Measurements from ENCODE around the gene CHRM4.
"Not testable (repeated sequence)": the region's sequence is repeated elsewhere in the genome, so short reads cannot be mapped to it uniquely, and the experiment has no call there.

Gene CHRM4

DNA sequence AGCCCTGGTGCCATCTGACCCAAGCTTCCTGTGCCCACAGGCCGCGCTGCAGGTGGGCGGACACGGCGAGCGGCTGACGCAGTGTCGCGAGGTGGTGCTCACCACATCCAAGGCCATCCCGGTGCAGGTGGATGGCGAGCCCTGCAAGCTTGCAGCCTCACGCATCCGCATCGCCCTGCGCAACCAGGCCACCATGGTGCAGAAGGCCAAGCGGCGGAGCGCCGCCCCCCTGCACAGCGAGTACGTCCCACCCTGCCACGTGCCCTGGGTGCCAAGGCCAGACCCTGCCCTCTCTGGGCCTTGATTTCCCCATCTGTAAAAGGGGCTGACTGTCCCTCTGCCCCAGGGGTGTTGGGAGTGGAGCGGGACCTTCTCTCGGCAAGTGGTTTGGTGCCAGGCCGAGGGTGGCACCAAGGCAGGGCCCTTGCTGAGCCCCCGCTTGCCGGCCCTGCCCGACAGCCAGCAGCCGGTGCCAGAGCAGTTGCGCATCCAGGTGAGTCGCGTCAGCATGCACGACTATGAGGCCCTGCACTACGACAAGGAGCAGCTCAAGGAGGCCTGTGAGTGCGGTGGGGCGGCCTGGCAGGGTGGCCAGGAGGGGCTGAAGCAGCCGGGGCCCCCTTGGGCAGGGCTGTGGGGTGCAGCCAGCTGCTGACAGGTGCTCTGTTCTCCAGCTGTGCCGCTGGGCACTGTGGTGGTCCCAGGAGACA, 16.0 kb downstream of the CHRM4 start:
- H3K9me3 ChIP-seq (ENCODE audit: control insufficient read depth, insufficient read depth, low read length): no peaks in the 10 kb centered on the region
- H3K36me3 ChIP-seq (ENCODE audit: control insufficient read depth, insufficient read depth, low read length): peaks cover 34% of the 10 kb centered on the region
- no peak overlapping the region for H3K4me3 ChIP-seq (ENCODE audit: low read length)
- H3K27ac ChIP-seq (ENCODE audit: low read length): no peak overlapping the region
- no peaks in the 10 kb centered on the region for H3K27me3 ChIP-seq (ENCODE audit: control insufficient read depth, insufficient read depth, low read length)
- WGBS (ENCODE audit: insufficient coverage, insufficient read length): no CpG with 5 or more reads among the region's 38 CpGs
- DNase-seq (ENCODE audit: low read depth, low spot score): no peak
- H3K4me1 ChIP-seq (ENCODE audit: control insufficient read depth, insufficient read depth, low read length): peaks cover 4% of the 10 kb centered on the region; the same call in 1 of the 2 replicates

DNA sequence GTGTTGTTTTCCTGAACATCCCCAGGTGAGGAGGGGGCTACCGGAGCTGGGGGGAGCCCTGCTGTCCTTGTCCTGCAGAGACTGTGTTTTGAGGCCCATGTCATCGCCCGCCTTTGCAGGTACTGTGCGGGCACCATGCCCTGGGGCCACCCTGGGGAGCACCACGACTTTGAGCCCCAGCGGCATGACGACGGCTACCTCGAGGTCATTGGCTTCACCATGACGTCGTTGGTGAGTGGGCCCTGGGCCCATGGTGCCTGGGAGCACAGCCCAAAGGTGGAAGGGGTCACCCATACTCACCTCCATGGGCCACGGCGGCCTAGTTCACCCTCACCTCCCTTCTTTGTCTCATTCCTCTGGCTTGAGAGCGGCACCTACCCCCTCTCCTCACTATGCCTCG, 16.8 kb downstream of the CHRM4 start:
- H3K4me3 ChIP-seq (ENCODE audit: low read length): no peak overlapping the region
- WGBS (ENCODE audit: insufficient coverage, insufficient read length): no CpG with 5 or more reads among the region's 15 CpGs
- H3K9me3 ChIP-seq (ENCODE audit: control insufficient read depth, insufficient read depth, low read length): no peaks in the 10 kb centered on the region
- no peak overlapping the region for H3K27ac ChIP-seq (ENCODE audit: low read length)
- H3K4me1 ChIP-seq (ENCODE audit: control insufficient read depth, insufficient read depth, low read length): peaks cover 6% of the 10 kb centered on the region; the same call in 1 of the 2 replicates
- peaks cover 40% of the 10 kb centered on the region for H3K36me3 ChIP-seq (ENCODE audit: control insufficient read depth, insufficient read depth, low read length)
- DNase-seq (ENCODE audit: low read depth, low spot score): no peak
- H3K27me3 ChIP-seq (ENCODE audit: control insufficient read depth, insufficient read depth, low read length): no peaks in the 10 kb centered on the region

DNA sequence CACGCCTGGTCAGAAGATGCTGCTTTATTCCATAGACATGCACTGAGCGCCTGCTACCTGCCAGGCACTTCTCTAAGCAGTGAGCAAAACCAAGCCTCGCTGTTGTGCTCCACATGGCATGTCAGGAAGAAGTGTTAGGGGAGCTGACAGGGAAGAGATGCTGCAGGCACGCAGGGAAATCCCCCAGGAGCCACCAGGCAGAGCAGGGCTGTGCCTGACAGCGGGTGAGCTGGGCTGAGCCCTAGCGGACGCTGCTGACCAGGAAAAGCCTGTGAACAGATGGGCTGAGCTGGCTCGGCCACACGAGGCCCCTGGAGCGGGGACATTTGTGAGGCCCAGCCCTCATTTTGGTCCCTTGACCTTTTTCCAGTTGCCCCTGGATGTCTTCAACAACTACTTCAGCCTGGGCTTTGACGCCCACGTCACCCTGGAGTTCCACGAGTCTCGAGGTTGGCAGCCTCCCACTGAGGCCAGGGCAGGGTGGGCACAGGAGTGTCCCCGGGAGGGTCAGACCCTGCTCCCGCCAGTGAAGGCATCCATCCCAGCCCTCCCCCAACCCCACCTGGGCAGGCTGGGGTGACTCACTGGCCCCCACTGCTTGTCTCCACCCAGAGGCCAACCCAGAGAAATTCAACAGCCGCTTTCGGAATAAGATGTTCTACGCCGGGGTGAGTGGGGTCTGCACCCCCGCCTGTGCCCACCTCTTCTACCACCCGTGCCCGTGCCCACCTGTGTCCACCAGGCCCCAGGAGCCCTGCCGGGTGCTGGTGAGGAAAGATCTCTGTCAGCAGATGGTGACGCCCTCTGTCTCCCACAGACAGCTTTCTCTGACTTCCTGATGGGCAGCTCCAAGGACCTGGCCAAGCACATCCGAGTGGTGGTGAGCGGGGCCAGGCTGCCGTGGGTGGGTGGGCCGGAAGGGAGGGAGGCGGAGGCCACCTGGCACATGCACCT, 17.5 kb downstream of the CHRM4 start:
- H3K4me1 ChIP-seq (ENCODE audit: control insufficient read depth, insufficient read depth, low read length): peaks cover 8% of the 10 kb centered on the region; the same call in 1 of the 2 replicates
- DNase-seq (ENCODE audit: low read depth, low spot score): no peak
- H3K36me3 ChIP-seq (ENCODE audit: control insufficient read depth, insufficient read depth, low read length): peaks cover 43% of the 10 kb centered on the region
- no peaks in the 10 kb centered on the region for H3K27me3 ChIP-seq (ENCODE audit: control insufficient read depth, insufficient read depth, low read length)
- no CpG with 5 or more reads among the region's 30 CpGs for WGBS (ENCODE audit: insufficient coverage, insufficient read length)
- H3K27ac ChIP-seq (ENCODE audit: low read length): no peak overlapping the region
- no peak overlapping the region for H3K4me3 ChIP-seq (ENCODE audit: low read length)
- no peaks in the 10 kb centered on the region for H3K9me3 ChIP-seq (ENCODE audit: control insufficient read depth, insufficient read depth, low read length)

DNA sequence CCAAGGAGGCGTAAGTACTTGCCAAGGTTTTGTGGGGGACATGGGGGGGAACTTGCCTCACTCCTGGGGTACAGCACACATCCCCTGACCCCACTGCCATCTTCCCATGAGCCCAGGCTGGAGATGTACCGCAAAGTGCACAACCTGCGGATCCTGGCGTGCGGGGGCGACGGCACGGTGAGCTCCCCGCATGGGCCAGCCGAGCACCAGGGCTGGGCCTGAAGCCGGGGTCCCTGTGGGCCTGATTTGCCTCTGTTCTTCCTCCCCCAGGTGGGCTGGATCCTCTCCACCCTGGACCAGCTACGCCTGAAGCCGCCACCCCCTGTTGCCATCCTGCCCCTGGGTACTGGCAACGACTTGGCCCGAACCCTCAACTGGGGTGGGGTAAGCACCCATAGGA, 19.1 kb downstream of the CHRM4 start:
- not testable (repeated sequence) for H3K27ac ChIP-seq (ENCODE audit: low read length); H3K4me3 ChIP-seq (ENCODE audit: low read length); H3K9me3 ChIP-seq (ENCODE audit: control insufficient read depth, insufficient read depth, low read length); H3K27me3 ChIP-seq (ENCODE audit: control insufficient read depth, insufficient read depth, low read length); DNase-seq (ENCODE audit: low read depth, low spot score); H3K4me1 ChIP-seq (ENCODE audit: control insufficient read depth, insufficient read depth, low read length)
- WGBS (ENCODE audit: insufficient coverage, insufficient read length): no CpG with 5 or more reads among the region's 15 CpGs
- peaks cover 49% of the 10 kb centered on the region for H3K36me3 ChIP-seq (ENCODE audit: control insufficient read depth, insufficient read depth, low read length)

DNA sequence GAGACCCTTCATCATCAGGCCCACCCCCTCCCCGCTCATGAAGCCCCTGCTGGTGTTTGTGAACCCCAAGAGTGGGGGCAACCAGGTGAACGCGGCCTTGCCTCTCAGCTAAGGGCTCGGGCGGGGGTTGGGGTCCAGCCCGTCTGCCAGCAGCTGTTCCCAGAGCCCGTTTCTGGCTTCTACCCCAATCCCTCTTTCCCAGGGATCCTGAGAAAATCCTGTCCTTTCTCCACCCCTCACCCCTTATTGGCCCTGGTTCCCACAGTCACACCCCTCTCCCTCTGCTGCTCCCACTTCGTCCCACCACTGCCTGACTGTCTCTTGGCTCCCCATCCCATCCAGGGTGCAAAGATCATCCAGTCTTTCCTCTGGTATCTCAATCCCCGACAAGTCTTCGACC, 19.5 kb downstream of the CHRM4 start:
- no peaks in the 10 kb centered on the region for H3K9me3 ChIP-seq (ENCODE audit: control insufficient read depth, insufficient read depth, low read length)
- no CpG with 5 or more reads among the region's 10 CpGs for WGBS (ENCODE audit: insufficient coverage, insufficient read length)
- H3K36me3 ChIP-seq (ENCODE audit: control insufficient read depth, insufficient read depth, low read length): peaks cover 46% of the 10 kb centered on the region

DNA sequence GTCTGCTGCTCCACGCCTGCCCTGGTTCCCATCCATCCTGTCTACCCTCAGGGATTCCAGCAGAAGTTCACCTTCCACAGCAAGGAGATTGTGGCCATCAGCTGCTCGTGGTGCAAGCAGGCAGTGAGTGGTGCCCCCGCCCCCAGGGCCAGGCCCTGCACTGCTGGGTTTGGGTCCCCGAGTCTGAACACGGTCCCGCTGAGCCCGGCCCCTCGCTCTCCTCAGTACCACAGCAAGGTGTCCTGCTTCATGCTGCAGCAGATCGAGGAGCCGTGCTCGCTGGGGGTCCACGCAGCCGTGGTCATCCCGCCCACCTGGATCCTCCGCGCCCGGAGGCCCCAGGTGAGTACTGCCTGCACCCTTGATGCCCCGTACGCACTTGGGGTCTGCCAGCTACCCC, 20.3 kb downstream of the CHRM4 start:
- H3K4me3 ChIP-seq (ENCODE audit: low read length); H3K27ac ChIP-seq (ENCODE audit: low read length); H3K9me3 ChIP-seq (ENCODE audit: control insufficient read depth, insufficient read depth, low read length); DNase-seq (ENCODE audit: low read depth, low spot score); H3K4me1 ChIP-seq (ENCODE audit: control insufficient read depth, insufficient read depth, low read length); H3K27me3 ChIP-seq (ENCODE audit: control insufficient read depth, insufficient read depth, low read length): not testable (repeated sequence)
- H3K36me3 ChIP-seq (ENCODE audit: control insufficient read depth, insufficient read depth, low read length): peaks cover 41% of the 10 kb centered on the region
- no CpG with 5 or more reads among the region's 19 CpGs for WGBS (ENCODE audit: insufficient coverage, insufficient read length)

More for the DNA sequence above, 19.5 kb downstream of the CHRM4 start:
- H3K27ac ChIP-seq (ENCODE audit: low read length): no peak overlapping the region
- DNase-seq (ENCODE audit: low read depth, low spot score): no peak
- peaks cover 4% of the 10 kb centered on the region; the same call in 1 of the 2 replicates for H3K4me1 ChIP-seq (ENCODE audit: control insufficient read depth, insufficient read depth, low read length)
- H3K27me3 ChIP-seq (ENCODE audit: control insufficient read depth, insufficient read depth, low read length): no peaks in the 10 kb centered on the region
- no peak overlapping the region for H3K4me3 ChIP-seq (ENCODE audit: low read length)

DNA sequence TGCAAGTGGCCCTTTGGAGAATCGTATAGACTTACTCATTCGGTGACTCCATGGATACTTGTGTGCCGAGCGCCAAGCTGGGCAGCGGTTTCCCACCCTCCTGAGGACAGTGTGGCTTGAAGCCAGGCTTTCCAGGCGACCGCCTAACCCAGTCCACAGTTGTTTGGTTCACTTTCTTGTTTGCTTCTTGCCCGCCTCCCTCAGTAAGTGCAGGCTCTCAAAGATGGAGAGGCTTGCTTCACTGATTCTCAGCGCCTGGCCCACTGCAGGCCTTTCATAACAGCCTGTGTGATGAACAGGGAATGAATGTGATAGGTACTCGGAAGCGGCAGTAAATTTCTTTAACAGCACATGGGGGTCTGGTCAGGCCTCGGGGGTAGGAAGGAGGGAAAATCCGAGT, 21.3 kb downstream of the CHRM4 start:
- H3K27me3 ChIP-seq (ENCODE audit: control insufficient read depth, insufficient read depth, low read length): no peaks in the 10 kb centered on the region
- H3K4me1 ChIP-seq (ENCODE audit: control insufficient read depth, insufficient read depth, low read length): peaks cover 4% of the 10 kb centered on the region; the same call in 1 of the 2 replicates
- no peak overlapping the region for H3K4me3 ChIP-seq (ENCODE audit: low read length)
- WGBS (ENCODE audit: insufficient coverage, insufficient read length): no CpG with 5 or more reads among the region's 13 CpGs
- no peak overlapping the region for H3K27ac ChIP-seq (ENCODE audit: low read length)
- DNase-seq (ENCODE audit: low read depth, low spot score): no peak
- no peaks in the 10 kb centered on the region for H3K9me3 ChIP-seq (ENCODE audit: control insufficient read depth, insufficient read depth, low read length)
- H3K36me3 ChIP-seq (ENCODE audit: control insufficient read depth, insufficient read depth, low read length): peaks cover 33% of the 10 kb centered on the region

DNA sequence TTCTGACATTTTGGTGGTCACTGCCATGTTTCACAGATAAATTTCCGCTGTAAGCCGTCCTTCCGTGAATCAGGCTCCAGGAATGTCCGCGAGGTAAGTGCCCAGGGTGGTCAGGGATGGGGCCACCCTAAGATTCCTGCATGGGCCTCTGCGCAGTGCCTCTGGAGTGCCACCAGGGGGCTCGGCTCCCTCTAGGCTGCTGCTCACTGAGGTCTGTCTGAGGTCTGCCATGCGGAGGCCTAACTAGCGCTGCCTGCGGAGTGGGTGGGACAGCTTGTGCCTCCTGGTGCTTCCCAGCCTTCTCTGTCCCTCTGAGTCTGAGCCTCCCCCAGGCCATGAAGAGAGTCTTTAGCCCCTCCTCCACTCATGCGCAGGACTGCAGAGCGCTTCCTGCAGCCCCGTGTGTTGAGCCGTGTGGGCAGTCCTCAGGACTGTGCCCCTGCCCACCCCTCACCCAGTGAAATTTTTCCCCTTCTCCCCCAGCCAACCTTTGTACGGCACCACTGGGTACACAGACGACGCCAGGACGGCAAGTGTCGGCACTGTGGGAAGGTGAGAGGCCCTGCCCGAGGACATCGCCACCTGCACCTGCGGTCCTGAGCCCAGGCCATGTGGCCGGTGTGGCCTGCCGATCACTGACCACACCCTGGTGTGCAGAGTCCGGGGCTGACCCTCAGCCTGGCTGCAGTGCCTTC, 22.0 kb downstream of the CHRM4 start:
- Histone ChIP-seq H3K27me3 (ENCODE audit: control insufficient read depth, insufficient read depth, low read length) (no peaks in the 10 kb centered on the region), H3K36me3 (ENCODE audit: control insufficient read depth, insufficient read depth, low read length) (peaks cover 27% of the 10 kb centered on the region), H3K4me1 (ENCODE audit: control insufficient read depth, insufficient read depth, low read length) (peaks cover 4% of the 10 kb centered on the region; the same call in 1 of the 2 replicates), H3K4me3 (ENCODE audit: low read length) (no peak overlapping the region), H3K27ac (ENCODE audit: low read length) (no peak overlapping the region), H3K9me3 (ENCODE audit: control insufficient read depth, insufficient read depth, low read length) (no peaks in the 10 kb centered on the region)
- WGBS (ENCODE audit: insufficient coverage, insufficient read length): no CpG with 5 or more reads among the region's 25 CpGs
- no peak for DNase-seq (ENCODE audit: low read depth, low spot score)

DNA sequence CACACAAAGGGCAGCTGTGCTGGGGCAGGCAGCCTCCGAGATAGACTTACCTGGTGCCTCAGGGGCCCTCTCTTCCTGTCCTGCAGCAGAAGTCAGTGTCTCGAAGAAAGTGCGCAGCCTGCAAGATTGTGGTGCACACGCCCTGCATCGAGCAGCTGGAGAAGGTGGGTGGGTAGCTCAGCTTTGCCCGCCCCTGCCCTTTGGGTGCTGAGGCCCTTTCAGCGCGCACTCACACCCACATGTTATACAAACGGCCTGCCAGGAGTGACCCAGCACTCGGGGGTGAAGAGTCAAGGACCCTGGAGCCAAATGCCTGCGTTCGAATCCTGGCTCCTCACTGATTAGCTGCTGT, 23.7 kb downstream of the CHRM4 start:
- Histone ChIP-seq H3K27ac (ENCODE audit: low read length) (no peak overlapping the region), H3K27me3 (ENCODE audit: control insufficient read depth, insufficient read depth, low read length) (no peaks in the 10 kb centered on the region), H3K36me3 (ENCODE audit: control insufficient read depth, insufficient read depth, low read length) (peaks cover 21% of the 10 kb centered on the region; the same call in 1 of the 2 replicates), H3K4me3 (ENCODE audit: low read length) (no peak overlapping the region), H3K4me1 (ENCODE audit: control insufficient read depth, insufficient read depth, low read length) (peaks cover 5% of the 10 kb centered on the region), H3K9me3 (ENCODE audit: control insufficient read depth, insufficient read depth, low read length) (no peaks in the 10 kb centered on the region)
- no peak for DNase-seq (ENCODE audit: low read depth, low spot score)
- WGBS (ENCODE audit: insufficient coverage, insufficient read length): no CpG with 5 or more reads among the region's 12 CpGs

DNA sequence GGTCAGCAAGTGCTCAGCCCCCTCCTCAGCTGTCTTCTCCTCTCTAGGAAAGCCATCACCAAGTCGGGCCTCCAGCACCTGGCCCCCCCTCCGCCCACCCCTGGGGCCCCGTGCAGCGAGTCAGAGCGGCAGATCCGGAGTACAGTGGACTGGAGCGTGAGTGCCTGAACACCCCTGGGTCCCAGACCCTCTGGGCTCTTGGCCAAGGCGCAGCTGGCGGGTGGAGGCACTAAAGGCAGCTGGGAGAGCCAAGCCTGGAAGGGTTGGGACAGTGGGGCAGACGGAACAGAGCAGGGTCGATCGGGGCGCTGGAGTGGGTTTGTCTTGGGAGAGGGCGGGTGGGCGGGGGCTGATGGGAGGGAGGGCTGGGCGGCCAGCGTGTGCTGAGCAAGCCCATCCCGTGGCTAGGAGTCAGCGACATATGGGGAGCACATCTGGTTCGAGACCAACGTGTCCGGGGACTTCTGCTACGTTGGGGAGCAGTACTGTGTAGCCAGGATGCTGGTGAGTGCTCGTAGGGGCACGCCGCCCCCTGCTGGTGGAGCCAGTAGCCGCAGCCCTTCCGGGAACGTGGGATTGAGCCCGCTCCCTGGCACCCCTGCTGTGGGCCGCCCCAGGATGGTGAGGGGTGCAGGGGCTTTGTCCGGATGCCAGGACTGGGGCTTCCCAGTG, 24.2 kb downstream of the CHRM4 start:
- peaks cover 8% of the 10 kb centered on the region for H3K4me1 ChIP-seq (ENCODE audit: control insufficient read depth, insufficient read depth, low read length)
- H3K27me3 ChIP-seq (ENCODE audit: control insufficient read depth, insufficient read depth, low read length): no peaks in the 10 kb centered on the region
- H3K27ac ChIP-seq (ENCODE audit: low read length): no peak overlapping the region
- H3K36me3 ChIP-seq (ENCODE audit: control insufficient read depth, insufficient read depth, low read length): peaks cover 19% of the 10 kb centered on the region; the same call in 1 of the 2 replicates
- no peak for DNase-seq (ENCODE audit: low read depth, low spot score)
- H3K4me3 ChIP-seq (ENCODE audit: low read length): no peak overlapping the region
- WGBS (ENCODE audit: insufficient coverage, insufficient read length): no CpG with 5 or more reads among the region's 32 CpGs
- no peaks in the 10 kb centered on the region for H3K9me3 ChIP-seq (ENCODE audit: control insufficient read depth, insufficient read depth, low read length)
